Suprapubic skin (tissue), 4 donors: ENCODE measurements around the gene TEP1. TPM values are rescaled to one million over a fixed set of nuclear protein-coding genes. Genes with fewer than 3 reads are reported as not detected.

Experiments used
- DNase-seq, 2 donors: peaks; one replicate each; pipeline ENCODE4 v3.0.0-alpha.2; 2019; ENCODE audit warnings: low spot score in 2 of 2
- H3K27ac ChIP-seq: fragments of 200-600 bp; sonication (generic); one replicate; pipeline ENCODE4 v1.5.1; 2019
- H3K27me3 ChIP-seq: fragments of 200-600 bp; sonication (generic); one replicate; pipeline ENCODE4 v1.5.1; 2019
- H3K36me3 ChIP-seq: fragments of 200-600 bp; sonication (generic); one replicate; pipeline ENCODE4 v1.5.1; 2019
- H3K4me1 ChIP-seq: fragments of 200-600 bp; sonication (generic); one replicate; pipeline ENCODE4 v1.5.1; 2019
- H3K4me3 ChIP-seq: fragments of 200-600 bp; sonication (generic); one replicate; pipeline ENCODE4 v1.5.1; 2019; ENCODE audit warnings: mild to moderate bottlenecking
- H3K9me3 ChIP-seq: fragments of 200-600 bp; sonication (generic); one replicate; pipeline ENCODE4 v1.5.1; 2019
- CTCF ChIP-seq, 2 donors: fragments of 200-600 bp in 1 of 2; fragments of 450-650 bp in 1 of 2; sonication (generic) in 1 of 2; IDR thresholded peaks; one replicate each; pipeline ENCODE4 v1.5.1; 2016 to 2019; ENCODE audit warnings: antibody characterized with exemption in 2 of 2, mild to moderate bottlenecking in 1 of 2, moderate library complexity in 1 of 2
- EP300 ChIP-seq: sonication (generic); formaldehyde crosslinking; IDR thresholded peaks from one replicate; pipeline ENCODE4 v1.6.1; 2017; ENCODE audit warnings: antibody characterized with exemption
- POLR2A ChIP-seq, 2 donors: fragments of 450-650 bp; IDR thresholded peaks; one replicate each; pipeline ENCODE4 v1.6.1; 2017; ENCODE audit warnings: antibody characterized with exemption in 2 of 2, mild to moderate bottlenecking in 2 of 2, moderate library complexity in 2 of 2
- POLR2AphosphoS5 ChIP-seq, 3 donors: sonication (generic); formaldehyde crosslinking; IDR thresholded peaks; one replicate each; pipeline ENCODE4 v1.6.1; 2017; ENCODE audit warnings: antibody characterized with exemption in 3 of 3
- WGBS: methylation state at CpG from one replicate; pipeline ENCODE4 v1.1.5; 2018; 5-methylcytosine and 5-hydroxymethylcytosine counted together
- total RNA-seq, 4 donors: library from RNA; depleted of rRNA; stranded (reverse); fragments of >200 nt; gene quantifications; one replicate each; pipeline ENCODE4 v1.1.0, GENCODE V29; 2016

Gene TEP1
- total RNA-seq, 4 donors from 2014 or later, result 16.3 to 34.0 (median 25.1) TPM

GRCh38 chr14:20412411-20412810, 890 bp downstream of the TEP1 start:
- no peak for DNase-seq
- TF ChIP-seq CTCF (IDR thresholded peaks at IDR 0.05), result no peak
- TF ChIP-seq POLR2AphosphoS5 (IDR thresholded peaks at IDR 0.05), result no peak
- no peak for TF ChIP-seq POLR2A (IDR thresholded peaks at IDR 0.05)
- TF ChIP-seq EP300, result no peak
- Histone ChIP-seq H3K27me3 (no peaks in the 10 kb centered on the region), H3K4me1 (peaks cover 22% of the 10 kb centered on the region), H3K27ac (peak overlapping the region; percentile 96), H3K36me3 (peaks cover 11% of the 10 kb centered on the region), H3K4me3 (peak overlapping the region; percentile 78), H3K9me3 (no peaks in the 10 kb centered on the region)
- 5% methylated on average over 7 of the region's 7 CpGs for WGBS

GRCh38 chr14:20409226-20409625, 4.1 kb downstream of the TEP1 start:
- no peak overlapping the region for H3K4me3 ChIP-seq
- 89% methylated on average over 2 of the region's 2 CpGs for WGBS
- H3K9me3 ChIP-seq, result no peaks in the 10 kb centered on the region
- peaks cover 21% of the 10 kb centered on the region for H3K4me1 ChIP-seq
- TF ChIP-seq EP300, result no peak
- TF ChIP-seq POLR2AphosphoS5 (IDR thresholded peaks at IDR 0.05), result no peak
- no peak for TF ChIP-seq CTCF (IDR thresholded peaks at IDR 0.05)
- no peak for TF ChIP-seq POLR2A (IDR thresholded peaks at IDR 0.05)
- no peaks in the 10 kb centered on the region for H3K27me3 ChIP-seq
- no peak overlapping the region for H3K27ac ChIP-seq
- peaks cover 41% of the 10 kb centered on the region for H3K36me3 ChIP-seq
- DNase-seq, result no peak

- H3K4me1 ChIP-seq, result peaks cover 7% of the 10 kb centered on the region
Observed at GRCh38 chr14:20403521-20403920, 9.8 kb downstream of the TEP1 start.

GRCh38 chr14:20400965-20401593, 12.2 kb downstream of the TEP1 start:
- Histone ChIP-seq H3K9me3 (no peaks in the 10 kb centered on the region), H3K4me1 (peaks cover 7% of the 10 kb centered on the region), H3K27ac (no peak overlapping the region), H3K36me3 (peaks cover 82% of the 10 kb centered on the region), H3K27me3 (no peaks in the 10 kb centered on the region), H3K4me3 (no peak overlapping the region)
- WGBS, result 65% methylated on average over 10 of the region's 10 CpGs
- no peak for TF ChIP-seq EP300
- no peak for TF ChIP-seq POLR2AphosphoS5 (IDR thresholded peaks at IDR 0.05)
- TF ChIP-seq CTCF (IDR thresholded peaks at IDR 0.05), result no peak
- no peak for TF ChIP-seq POLR2A (IDR thresholded peaks at IDR 0.05)
- no peak for DNase-seq

More at GRCh38 chr14:20403521-20403920, 9.8 kb downstream of the TEP1 start:
- Histone ChIP-seq H3K27me3 (no peaks in the 10 kb centered on the region), H3K4me3 (no peak overlapping the region), H3K36me3 (peaks cover 83% of the 10 kb centered on the region), H3K9me3 (no peaks in the 10 kb centered on the region), H3K27ac (no peak overlapping the region)
- TF ChIP-seq CTCF (IDR thresholded peaks at IDR 0.05) (no peak), POLR2AphosphoS5 (IDR thresholded peaks at IDR 0.05) (no peak), EP300 (no peak), POLR2A (IDR thresholded peaks at IDR 0.05) (no peak)
- no peak for DNase-seq
- WGBS, result 90% methylated on average over 9 of the region's 11 CpGs

GRCh38 chr14:20400589-20400964, 12.7 kb downstream of the TEP1 start:
- Histone ChIP-seq H3K36me3 (peaks cover 82% of the 10 kb centered on the region), H3K4me3 (no peak overlapping the region), H3K27ac (no peak overlapping the region), H3K9me3 (no peaks in the 10 kb centered on the region), H3K4me1 (peaks cover 7% of the 10 kb centered on the region), H3K27me3 (no peaks in the 10 kb centered on the region)
- 82% methylated on average over 1 of the region's 1 CpG for WGBS
- no peak for TF ChIP-seq CTCF (IDR thresholded peaks at IDR 0.05)
- TF ChIP-seq POLR2A (IDR thresholded peaks at IDR 0.05), result no peak
- no peak for TF ChIP-seq POLR2AphosphoS5 (IDR thresholded peaks at IDR 0.05)
- TF ChIP-seq EP300, result no peak
- no peak for DNase-seq
